Mammary epithelial cell (primary cell): ENCODE measurements around the gene KRT81.
"Not testable (repeated sequence)": the region's sequence is repeated elsewhere in the genome, so short reads cannot be mapped to it uniquely, and the experiment has no call there.

ENCODE experiments used
- EZH2 ChIP-seq: IDR thresholded peaks from 2 replicates; pipeline ENCODE4 v1.6.1; 2012; ENCODE audit warnings: low read length, inconsistent platforms, borderline replicate concordance
- TF ChIP-seq, protein P1 (sequence below), 2 donors: IDR thresholded peaks in 1 of 2; conservative IDR thresholded peaks in 1 of 2; 2 replicates each; pipeline ENCODE4 v1.5.1; 2011 to 2012; ENCODE audit warnings: inconsistent platforms in 2 of 2, low read length in 2 of 2, mild to moderate bottlenecking in 2 of 2, control low read depth in 1 of 2, low read depth in 1 of 2; ENCODE audit not compliant: insufficient read depth in 1 of 2; ENCODE audit errors: extremely low read depth in 1 of 2

DNA sequence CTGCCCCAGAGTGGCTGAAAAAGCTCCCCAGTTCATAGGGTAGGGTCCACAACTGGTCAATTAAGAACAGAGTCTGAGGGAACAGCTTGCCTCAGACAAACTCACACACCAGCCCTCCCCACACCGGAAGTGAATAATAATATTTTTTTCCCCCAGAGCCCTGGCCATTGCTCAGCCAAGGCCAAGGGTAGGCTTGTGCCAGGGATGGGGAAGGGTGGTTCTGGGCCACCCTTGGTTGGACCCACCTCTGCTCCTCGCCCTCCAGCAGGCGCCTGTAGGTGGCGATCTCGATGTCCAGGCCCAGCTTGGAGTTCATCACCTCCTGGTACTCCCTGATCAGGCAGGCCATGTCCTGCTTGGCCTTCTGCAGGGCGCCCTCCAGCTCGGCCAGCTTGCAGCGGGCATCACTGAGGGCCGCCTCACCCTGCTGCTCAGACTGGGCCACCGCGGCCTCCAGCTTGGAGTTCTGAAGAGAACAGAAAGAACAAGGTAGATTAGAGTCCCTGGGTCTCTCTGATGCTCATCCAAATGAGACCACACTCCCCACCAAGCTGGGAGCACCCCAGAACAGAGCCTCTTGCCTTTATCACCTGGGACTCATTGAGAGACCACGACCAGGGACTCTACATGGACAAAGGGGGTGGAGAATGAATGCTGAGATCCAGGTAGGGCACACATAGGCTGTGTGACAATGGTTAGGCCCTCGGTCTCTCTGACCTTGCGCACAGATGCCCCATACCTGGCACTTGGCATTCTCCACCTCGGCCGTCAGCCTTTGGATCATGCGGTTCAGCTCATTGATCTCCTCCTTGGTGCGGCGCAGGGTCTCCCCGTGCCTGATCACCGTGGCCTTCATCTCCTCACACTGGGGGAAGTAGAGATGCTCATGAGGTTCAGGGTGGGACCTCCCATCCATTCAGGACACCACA, 4.2 kb downstream of the KRT81 start:
- TF ChIP-seq, protein P1, sequence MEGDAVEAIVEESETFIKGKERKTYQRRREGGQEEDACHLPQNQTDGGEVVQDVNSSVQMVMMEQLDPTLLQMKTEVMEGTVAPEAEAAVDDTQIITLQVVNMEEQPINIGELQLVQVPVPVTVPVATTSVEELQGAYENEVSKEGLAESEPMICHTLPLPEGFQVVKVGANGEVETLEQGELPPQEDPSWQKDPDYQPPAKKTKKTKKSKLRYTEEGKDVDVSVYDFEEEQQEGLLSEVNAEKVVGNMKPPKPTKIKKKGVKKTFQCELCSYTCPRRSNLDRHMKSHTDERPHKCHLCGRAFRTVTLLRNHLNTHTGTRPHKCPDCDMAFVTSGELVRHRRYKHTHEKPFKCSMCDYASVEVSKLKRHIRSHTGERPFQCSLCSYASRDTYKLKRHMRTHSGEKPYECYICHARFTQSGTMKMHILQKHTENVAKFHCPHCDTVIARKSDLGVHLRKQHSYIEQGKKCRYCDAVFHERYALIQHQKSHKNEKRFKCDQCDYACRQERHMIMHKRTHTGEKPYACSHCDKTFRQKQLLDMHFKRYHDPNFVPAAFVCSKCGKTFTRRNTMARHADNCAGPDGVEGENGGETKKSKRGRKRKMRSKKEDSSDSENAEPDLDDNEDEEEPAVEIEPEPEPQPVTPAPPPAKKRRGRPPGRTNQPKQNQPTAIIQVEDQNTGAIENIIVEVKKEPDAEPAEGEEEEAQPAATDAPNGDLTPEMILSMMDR (conservative IDR thresholded peaks at IDR 0.05 in 1 of 2, IDR thresholded peaks at IDR 0.05 in 1 of 2; ENCODE audit: extremely low read depth in 1 of 2, insufficient read depth in 1 of 2, low read depth in 1 of 2, low read length in 2 of 2), result peak in 1 of 2 donors; percentile 8
- TF ChIP-seq EZH2, result not testable (repeated sequence)
